ENCODE data around the gene METTL21C.

Gene METTL21C

DNA sequence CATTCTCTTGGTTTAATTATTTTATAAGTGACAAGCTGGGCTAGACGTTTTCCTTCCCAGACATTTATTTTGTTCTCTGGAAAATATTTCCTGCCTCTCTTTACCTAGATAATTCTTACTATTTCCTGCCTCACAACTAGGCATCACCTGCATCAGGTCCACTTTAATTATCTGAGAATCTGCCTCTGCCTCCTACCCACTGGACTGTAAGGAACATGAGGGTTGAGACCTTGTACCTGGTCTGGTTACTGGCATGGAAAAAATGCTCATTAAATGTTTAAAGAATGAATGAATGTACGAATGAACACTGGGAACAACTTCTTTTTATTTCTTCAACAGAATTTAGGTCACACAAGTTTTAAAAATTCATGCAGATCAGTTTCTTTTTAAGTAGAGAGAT is 13.4 kb upstream of the METTL21C start:
- Histone ChIP-seq H3K4me3 (replicated peaks; ENCODE audit: low read depth, low read length) (no peak overlapping the region), H3K36me3 (ENCODE audit: control insufficient read depth, insufficient read depth, low read length) (no peaks in the 10 kb centered on the region), H3K27me3 (replicated peaks; ENCODE audit: control insufficient read depth, insufficient read depth, low read length) (no peaks in the 10 kb centered on the region; the same call in 1 of the 2 replicates)
- TF ChIP-seq, protein P1, sequence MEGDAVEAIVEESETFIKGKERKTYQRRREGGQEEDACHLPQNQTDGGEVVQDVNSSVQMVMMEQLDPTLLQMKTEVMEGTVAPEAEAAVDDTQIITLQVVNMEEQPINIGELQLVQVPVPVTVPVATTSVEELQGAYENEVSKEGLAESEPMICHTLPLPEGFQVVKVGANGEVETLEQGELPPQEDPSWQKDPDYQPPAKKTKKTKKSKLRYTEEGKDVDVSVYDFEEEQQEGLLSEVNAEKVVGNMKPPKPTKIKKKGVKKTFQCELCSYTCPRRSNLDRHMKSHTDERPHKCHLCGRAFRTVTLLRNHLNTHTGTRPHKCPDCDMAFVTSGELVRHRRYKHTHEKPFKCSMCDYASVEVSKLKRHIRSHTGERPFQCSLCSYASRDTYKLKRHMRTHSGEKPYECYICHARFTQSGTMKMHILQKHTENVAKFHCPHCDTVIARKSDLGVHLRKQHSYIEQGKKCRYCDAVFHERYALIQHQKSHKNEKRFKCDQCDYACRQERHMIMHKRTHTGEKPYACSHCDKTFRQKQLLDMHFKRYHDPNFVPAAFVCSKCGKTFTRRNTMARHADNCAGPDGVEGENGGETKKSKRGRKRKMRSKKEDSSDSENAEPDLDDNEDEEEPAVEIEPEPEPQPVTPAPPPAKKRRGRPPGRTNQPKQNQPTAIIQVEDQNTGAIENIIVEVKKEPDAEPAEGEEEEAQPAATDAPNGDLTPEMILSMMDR (IDR thresholded peaks at IDR 0.05; ENCODE audit: insufficient read depth, low read length, poor library complexity, severe bottlenecking), result no peak
- DNase-seq (ENCODE audit: extremely low read depth, insufficient read length), result no peak

DNA sequence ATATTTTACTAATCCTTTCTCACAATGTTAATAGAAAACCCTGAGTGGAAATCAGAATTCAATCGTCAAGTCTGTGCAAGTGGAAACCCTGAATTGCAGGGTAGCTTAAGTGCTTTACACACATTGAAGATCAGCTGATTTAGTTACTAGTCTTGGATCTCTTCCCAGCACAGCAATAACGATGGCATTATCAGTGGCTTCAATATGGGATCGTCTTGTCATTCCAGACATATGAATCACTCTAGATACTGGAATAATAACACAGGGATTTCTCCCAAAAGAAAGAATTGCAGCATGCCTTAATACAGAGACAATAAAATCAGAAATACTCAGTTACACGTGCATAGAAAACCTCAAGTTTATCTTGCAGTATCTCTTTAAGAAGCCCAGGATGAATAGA is 12.6 kb upstream of the METTL21C start:
- no peaks in the 10 kb centered on the region for H3K36me3 ChIP-seq (ENCODE audit: control insufficient read depth, insufficient read depth, low read length)
- H3K4me3 ChIP-seq (replicated peaks; ENCODE audit: low read depth, low read length), result no peak overlapping the region
- DNase-seq (ENCODE audit: extremely low read depth, insufficient read length), result no peak
- TF ChIP-seq, protein P1 (IDR thresholded peaks at IDR 0.05; ENCODE audit: insufficient read depth, low read length, poor library complexity, severe bottlenecking), result no peak
- no peaks in the 10 kb centered on the region; the same call in 1 of the 2 replicates for H3K27me3 ChIP-seq (replicated peaks; ENCODE audit: control insufficient read depth, insufficient read depth, low read length)

DNA sequence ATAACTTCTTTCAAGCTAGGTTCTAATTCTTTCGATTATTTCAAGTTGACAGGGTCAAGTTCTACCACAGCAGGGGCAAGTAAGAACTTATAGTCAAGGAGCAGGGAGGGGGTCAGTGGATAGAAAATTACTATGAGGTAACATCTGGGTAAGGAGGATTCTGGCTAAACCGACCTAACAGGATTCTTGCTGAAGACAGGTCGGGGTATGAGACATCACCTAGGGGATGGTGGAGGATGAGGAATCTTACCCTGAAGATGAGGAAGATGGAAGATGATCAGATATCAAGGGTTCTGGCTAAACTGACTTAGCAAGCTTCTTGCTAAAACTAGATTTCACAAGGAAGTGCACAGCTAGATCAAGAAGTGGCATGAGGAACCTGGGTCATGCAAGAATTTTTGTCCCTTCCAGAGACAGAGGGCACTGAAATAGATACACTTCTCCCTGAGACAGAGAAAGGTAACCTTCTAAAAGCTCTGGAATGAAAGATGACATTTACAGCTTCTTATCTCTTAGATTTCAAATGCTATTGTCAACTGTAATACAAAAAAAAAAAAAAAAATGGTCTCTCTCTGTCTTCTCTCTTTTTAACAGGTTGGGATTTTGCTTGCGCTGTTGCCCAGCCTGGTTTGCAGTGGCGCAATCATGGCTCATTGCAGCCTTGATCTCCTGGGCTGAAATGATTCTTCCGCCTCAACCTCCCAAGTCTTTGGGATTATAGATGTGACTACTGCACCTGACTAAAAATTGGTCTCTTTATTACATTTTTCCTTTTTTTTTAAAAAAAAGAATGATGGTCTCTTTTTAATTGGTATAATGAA is 9.6 kb upstream of the METTL21C start:
- no peak for DNase-seq (ENCODE audit: extremely low read depth, insufficient read length)

DNA sequence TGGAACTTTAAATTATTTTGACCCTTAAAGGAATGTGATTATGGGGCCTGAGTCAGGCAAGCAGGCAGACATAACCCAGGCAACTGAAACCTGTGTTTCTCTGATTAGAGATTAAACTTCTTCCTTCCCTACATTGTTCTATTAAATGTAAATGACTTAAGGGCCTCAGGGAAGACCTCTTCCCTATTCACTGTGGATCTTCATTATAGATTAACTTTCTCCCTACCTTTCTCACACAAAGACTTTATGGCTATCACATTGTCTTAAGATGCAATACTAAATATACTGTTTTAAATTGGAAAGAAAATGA is 8.8 kb upstream of the METTL21C start:
- H3K4me3 ChIP-seq (replicated peaks; ENCODE audit: low read depth, low read length), result no peak overlapping the region
- TF ChIP-seq, protein P1 (IDR thresholded peaks at IDR 0.05; ENCODE audit: insufficient read depth, low read length, poor library complexity, severe bottlenecking), result no peak
- no peak for DNase-seq (ENCODE audit: extremely low read depth, insufficient read length)

More for the DNA sequence above, 9.6 kb upstream of the METTL21C start:
- Histone ChIP-seq H3K4me3 (replicated peaks; ENCODE audit: low read depth, low read length) (no peak overlapping the region), H3K27me3 (replicated peaks; ENCODE audit: control insufficient read depth, insufficient read depth, low read length) (no peaks in the 10 kb centered on the region; the same call in none of the 2 replicates), H3K36me3 (ENCODE audit: control insufficient read depth, insufficient read depth, low read length) (no peaks in the 10 kb centered on the region)
- TF ChIP-seq, protein P1 (IDR thresholded peaks at IDR 0.05; ENCODE audit: insufficient read depth, low read length, poor library complexity, severe bottlenecking), result no peak

DNA sequence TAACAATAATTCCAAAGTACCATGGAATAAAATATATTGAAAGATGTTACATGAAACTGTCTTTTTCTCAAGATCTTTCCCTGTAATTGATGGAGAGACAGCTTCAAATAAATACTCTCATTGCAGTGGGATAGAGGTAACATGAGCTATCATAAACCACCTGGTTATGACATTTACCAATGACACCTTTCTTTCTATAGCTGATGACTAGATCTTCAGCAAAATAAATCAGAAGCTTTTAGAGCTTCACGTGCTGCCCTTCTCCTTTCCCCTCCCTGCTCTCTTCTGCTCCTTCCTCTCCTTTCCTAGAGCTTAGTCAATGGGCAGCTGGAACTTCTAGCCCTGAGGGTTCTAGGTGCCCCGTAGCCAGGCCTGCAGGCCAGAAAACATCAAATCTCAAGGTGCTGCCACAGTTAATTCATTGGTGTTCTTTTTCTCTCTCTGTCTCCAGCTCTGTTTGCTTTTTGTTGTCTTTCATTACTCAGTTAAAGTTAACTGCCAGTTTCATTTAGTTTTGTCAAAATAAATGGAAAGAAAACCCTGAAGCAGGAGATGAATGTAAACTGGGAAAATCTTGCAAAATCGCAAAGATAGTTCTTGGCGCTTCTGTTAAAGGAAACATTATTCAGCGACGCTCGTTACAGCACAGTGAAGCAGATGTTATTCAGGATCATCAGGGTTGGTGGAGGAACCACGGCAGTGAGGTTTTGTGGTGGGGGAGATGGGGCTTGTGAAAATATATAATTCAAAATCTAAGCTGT is 8.3 kb upstream of the METTL21C start:
- DNase-seq (ENCODE audit: extremely low read depth, insufficient read length), result no peak
- TF ChIP-seq, protein P1 (IDR thresholded peaks at IDR 0.05; ENCODE audit: insufficient read depth, low read length, poor library complexity, severe bottlenecking), result no peak
- H3K27me3 ChIP-seq (replicated peaks; ENCODE audit: control insufficient read depth, insufficient read depth, low read length), result no peaks in the 10 kb centered on the region; the same call in none of the 2 replicates
- no peaks in the 10 kb centered on the region for H3K36me3 ChIP-seq (ENCODE audit: control insufficient read depth, insufficient read depth, low read length)
- no peak overlapping the region for H3K4me3 ChIP-seq (replicated peaks; ENCODE audit: low read depth, low read length)

More for the DNA sequence above, 8.8 kb upstream of the METTL21C start:
- Histone ChIP-seq H3K36me3 (ENCODE audit: control insufficient read depth, insufficient read depth, low read length) (no peaks in the 10 kb centered on the region), H3K27me3 (replicated peaks; ENCODE audit: control insufficient read depth, insufficient read depth, low read length) (no peaks in the 10 kb centered on the region; the same call in none of the 2 replicates)

Data from GM06990 (cell line).